ENCODE measurements around the gene DYNC1I1. TPM values are rescaled to one million over a fixed set of nuclear protein-coding genes. Genes with fewer than 3 reads are reported as not detected.

Gene DYNC1I1
- total RNA-seq, 1 experiment from 2014 or later: 8.3 TPM

DNA sequence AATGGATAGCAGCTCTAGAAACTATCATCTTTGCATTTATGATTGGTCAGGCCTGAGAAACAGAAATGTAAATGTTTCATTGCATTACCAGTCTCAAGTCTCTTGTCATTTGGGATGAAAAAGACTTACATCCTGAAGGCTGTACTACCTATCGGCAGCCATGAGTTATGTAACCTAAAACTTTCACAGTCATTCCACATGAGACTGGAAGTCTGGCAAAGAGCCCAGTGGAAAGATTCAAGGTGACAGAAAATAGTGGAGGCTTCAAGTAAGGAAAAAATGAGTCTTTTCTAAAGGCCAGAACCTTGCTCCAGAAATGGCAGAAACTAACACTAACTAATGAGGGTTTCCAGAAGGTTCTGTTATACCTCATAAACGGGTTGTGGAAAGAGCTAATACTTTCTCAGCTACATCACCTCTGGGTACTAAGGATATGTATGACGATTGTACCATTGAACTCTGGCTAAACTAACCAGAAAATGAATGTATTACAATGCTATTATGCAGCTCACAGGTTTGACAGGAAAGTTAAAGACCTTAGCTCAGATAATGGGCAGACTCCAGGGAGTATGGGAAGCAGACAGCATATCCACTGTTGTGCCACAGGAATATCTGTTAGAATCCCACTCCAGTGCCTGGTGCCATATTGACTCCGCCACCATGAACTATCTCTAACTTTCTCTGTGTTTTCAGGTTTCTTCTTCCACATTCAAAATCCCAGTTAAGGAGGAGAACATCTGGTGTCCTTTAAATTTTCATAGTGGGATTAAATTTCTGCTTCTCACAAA, 41.7 kb upstream of the DYNC1I1 start:
- Histone ChIP-seq H3K9me3 (no peaks in the 10 kb centered on the region; the same call in 1 of the 2 replicates), H3K36me3 (ENCODE audit: control insufficient read depth, insufficient read depth, low read length) (no peaks in the 10 kb centered on the region), H3K27me3 (replicated peaks; ENCODE audit: control insufficient read depth, insufficient read depth, low read length) (no peaks in the 10 kb centered on the region), H3K4me3 (ENCODE audit: low read depth, low read length) (no peak overlapping the region), H3K4me1 (no peaks in the 10 kb centered on the region)
- Mint-ChIP-seq H3K4me1 (ENCODE audit: low read depth, unreplicated experiment) (no peaks in the 10 kb centered on the region), H3K9me3 (ENCODE audit: unreplicated experiment) (no peaks in the 10 kb centered on the region), H3K27me3 (ENCODE audit: insufficient read depth, unreplicated experiment) (peaks cover 15% of the 10 kb centered on the region), H3K4me3 (ENCODE audit: unreplicated experiment) (no peak overlapping the region), H3K27ac (ENCODE audit: unreplicated experiment) (no peak overlapping the region), H3K36me3 (ENCODE audit: insufficient read depth, unreplicated experiment) (no peaks in the 10 kb centered on the region)
- no peak for DNase-seq
- TF ChIP-seq, protein P1, sequence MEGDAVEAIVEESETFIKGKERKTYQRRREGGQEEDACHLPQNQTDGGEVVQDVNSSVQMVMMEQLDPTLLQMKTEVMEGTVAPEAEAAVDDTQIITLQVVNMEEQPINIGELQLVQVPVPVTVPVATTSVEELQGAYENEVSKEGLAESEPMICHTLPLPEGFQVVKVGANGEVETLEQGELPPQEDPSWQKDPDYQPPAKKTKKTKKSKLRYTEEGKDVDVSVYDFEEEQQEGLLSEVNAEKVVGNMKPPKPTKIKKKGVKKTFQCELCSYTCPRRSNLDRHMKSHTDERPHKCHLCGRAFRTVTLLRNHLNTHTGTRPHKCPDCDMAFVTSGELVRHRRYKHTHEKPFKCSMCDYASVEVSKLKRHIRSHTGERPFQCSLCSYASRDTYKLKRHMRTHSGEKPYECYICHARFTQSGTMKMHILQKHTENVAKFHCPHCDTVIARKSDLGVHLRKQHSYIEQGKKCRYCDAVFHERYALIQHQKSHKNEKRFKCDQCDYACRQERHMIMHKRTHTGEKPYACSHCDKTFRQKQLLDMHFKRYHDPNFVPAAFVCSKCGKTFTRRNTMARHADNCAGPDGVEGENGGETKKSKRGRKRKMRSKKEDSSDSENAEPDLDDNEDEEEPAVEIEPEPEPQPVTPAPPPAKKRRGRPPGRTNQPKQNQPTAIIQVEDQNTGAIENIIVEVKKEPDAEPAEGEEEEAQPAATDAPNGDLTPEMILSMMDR (IDR thresholded peaks at IDR 0.05; ENCODE audit: insufficient read depth in 1 of 2, low read depth in 1 of 2, low read length in 1 of 2, severe bottlenecking in 1 of 2, unreplicated experiment in 1 of 2): no peak
- intact Hi-C loops (cut with micrococcal nuclease; ENCODE audit: unreplicated experiment): loop anchor here (1.0 kb wide), 1 partner anchor 30 kb away; no protein-coding TSS in a partner anchor
- POLR2A ChIA-PET: no interaction called here
- CTCF ChIA-PET: no interaction called here
- BruUV-seq (replicated peaks): no TSS peak

DNA sequence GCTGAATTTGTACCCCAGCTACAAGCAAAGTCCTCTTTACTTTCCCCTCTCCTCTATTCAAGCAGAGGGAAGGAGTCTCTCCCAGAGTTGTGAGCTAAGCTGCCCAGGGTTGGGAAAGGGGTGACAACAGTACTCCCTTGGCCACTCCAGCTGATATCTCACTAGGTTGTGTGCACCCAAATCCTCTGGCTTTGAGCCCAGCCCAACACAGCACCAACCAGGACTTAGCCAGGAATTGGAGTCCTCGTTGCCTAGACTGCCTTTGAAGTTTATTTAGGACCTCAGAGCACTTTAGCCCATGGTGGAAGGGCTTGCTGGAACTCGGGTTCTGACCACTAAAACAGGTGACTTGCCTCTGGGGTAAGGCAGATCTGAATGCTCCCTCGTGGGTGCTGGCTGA, 35.7 kb upstream of the DYNC1I1 start:
- TF ChIP-seq, protein P1 (IDR thresholded peaks at IDR 0.05; ENCODE audit: insufficient read depth in 1 of 2, low read depth in 1 of 2, low read length in 1 of 2, severe bottlenecking in 1 of 2, unreplicated experiment in 1 of 2): no peak
- Mint-ChIP-seq H3K9me3 (ENCODE audit: unreplicated experiment) (no peaks in the 10 kb centered on the region), H3K27ac (ENCODE audit: unreplicated experiment) (no peak overlapping the region), H3K36me3 (ENCODE audit: insufficient read depth, unreplicated experiment) (no peaks in the 10 kb centered on the region), H3K4me3 (ENCODE audit: unreplicated experiment) (no peak overlapping the region), H3K4me1 (ENCODE audit: low read depth, unreplicated experiment) (no peaks in the 10 kb centered on the region), H3K27me3 (ENCODE audit: insufficient read depth, unreplicated experiment) (peaks cover 18% of the 10 kb centered on the region)
- ChIA-PET POLR2A (no interaction called here), CTCF (no interaction called here)
- Histone ChIP-seq H3K9me3 (no peaks in the 10 kb centered on the region; the same call in 1 of the 2 replicates), H3K27me3 (replicated peaks; ENCODE audit: control insufficient read depth, insufficient read depth, low read length) (no peaks in the 10 kb centered on the region), H3K4me1 (no peaks in the 10 kb centered on the region), H3K36me3 (ENCODE audit: control insufficient read depth, insufficient read depth, low read length) (no peaks in the 10 kb centered on the region), H3K4me3 (ENCODE audit: low read depth, low read length) (no peak overlapping the region)
- BruUV-seq (replicated peaks): no TSS peak
- intact Hi-C loops (cut with micrococcal nuclease; ENCODE audit: unreplicated experiment): no loop called here
- DNase-seq: no peak

DNA sequence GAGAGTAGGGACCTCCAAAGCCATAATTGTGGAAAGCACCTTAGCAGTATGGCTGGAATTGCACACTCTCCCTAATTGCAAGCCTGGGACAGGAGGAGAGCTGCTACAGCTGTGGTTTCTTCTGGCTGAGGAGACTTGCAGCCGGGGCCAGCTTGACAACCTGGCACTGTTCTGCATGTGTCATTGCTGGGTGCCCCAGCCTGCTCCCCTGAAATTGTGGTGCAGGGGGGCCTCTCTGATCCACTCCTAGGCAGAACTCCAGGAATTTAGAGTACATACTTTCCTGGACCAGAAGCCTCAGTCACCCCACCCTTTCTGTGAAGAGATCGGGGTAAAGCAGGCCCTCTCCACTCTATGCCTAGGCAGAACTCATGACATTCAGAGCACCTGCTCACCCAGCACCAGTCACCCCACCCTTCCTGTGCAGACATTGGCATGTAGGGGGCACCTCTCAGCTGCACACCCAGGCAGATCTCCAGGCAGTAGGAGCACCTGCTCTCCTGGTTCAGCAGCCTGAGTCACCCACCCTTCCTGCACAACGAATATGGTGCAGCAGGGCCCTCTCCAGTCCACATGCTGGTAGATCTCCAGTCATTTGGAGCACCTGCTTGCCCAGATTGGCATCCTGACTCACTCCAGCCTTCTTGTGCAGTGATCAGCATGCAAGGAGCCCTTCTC, 34.4 kb upstream of the DYNC1I1 start:
- Mint-ChIP-seq H3K36me3 (ENCODE audit: insufficient read depth, unreplicated experiment) (no peaks in the 10 kb centered on the region), H3K4me1 (ENCODE audit: low read depth, unreplicated experiment) (no peaks in the 10 kb centered on the region), H3K27ac (ENCODE audit: unreplicated experiment) (no peak overlapping the region), H3K9me3 (ENCODE audit: unreplicated experiment) (no peaks in the 10 kb centered on the region), H3K4me3 (ENCODE audit: unreplicated experiment) (no peak overlapping the region), H3K27me3 (ENCODE audit: insufficient read depth, unreplicated experiment) (peaks cover 22% of the 10 kb centered on the region)
- Histone ChIP-seq H3K27me3 (replicated peaks; ENCODE audit: control insufficient read depth, insufficient read depth, low read length) (no peaks in the 10 kb centered on the region), H3K9me3 (no peaks in the 10 kb centered on the region), H3K36me3 (ENCODE audit: control insufficient read depth, insufficient read depth, low read length) (no peaks in the 10 kb centered on the region), H3K4me1 (no peaks in the 10 kb centered on the region), H3K4me3 (ENCODE audit: low read depth, low read length) (no peak overlapping the region)
- no TSS peak for BruUV-seq (replicated peaks)
- POLR2A ChIA-PET: no interaction called here
- DNase-seq: no peak
- CTCF ChIA-PET: no interaction called here
- intact Hi-C loops (cut with micrococcal nuclease; ENCODE audit: unreplicated experiment): no loop called here
- TF ChIP-seq, protein P1 (IDR thresholded peaks at IDR 0.05; ENCODE audit: insufficient read depth in 1 of 2, low read depth in 1 of 2, low read length in 1 of 2, severe bottlenecking in 1 of 2, unreplicated experiment in 1 of 2): no peak

All from Caco-2 (cell line).